IPS-15b (cell line): Measurements from ENCODE around the gene NOS3.

ENCODE experiments used
- H3K27me3 ChIP-seq: one replicate; pipeline ENCODE4 v1.6.1; 2013; ENCODE audit warnings: low read length; ENCODE audit not compliant: control insufficient read depth, insufficient read depth
- H3K36me3 ChIP-seq: one replicate; pipeline ENCODE4 v1.6.1; 2013; ENCODE audit warnings: low read length; ENCODE audit not compliant: control insufficient read depth, insufficient read depth
- H3K4me1 ChIP-seq: one replicate; pipeline ENCODE4 v1.6.1; 2013; ENCODE audit warnings: mild to moderate bottlenecking, low read length; ENCODE audit not compliant: control insufficient read depth, insufficient read depth
- H3K4me3 ChIP-seq: one replicate; pipeline ENCODE4 v1.5.1; 2013; ENCODE audit warnings: low read depth, low read length
- H3K9ac ChIP-seq: one replicate; pipeline ENCODE4 v1.6.1; 2013; ENCODE audit warnings: low read depth, mild to moderate bottlenecking, low read length
- H3K9me3 ChIP-seq: one replicate; pipeline ENCODE4 v1.6.1; 2013; ENCODE audit warnings: mild to moderate bottlenecking, low read length; ENCODE audit not compliant: control insufficient read depth, insufficient read depth

The NOS3 gene

DNA sequence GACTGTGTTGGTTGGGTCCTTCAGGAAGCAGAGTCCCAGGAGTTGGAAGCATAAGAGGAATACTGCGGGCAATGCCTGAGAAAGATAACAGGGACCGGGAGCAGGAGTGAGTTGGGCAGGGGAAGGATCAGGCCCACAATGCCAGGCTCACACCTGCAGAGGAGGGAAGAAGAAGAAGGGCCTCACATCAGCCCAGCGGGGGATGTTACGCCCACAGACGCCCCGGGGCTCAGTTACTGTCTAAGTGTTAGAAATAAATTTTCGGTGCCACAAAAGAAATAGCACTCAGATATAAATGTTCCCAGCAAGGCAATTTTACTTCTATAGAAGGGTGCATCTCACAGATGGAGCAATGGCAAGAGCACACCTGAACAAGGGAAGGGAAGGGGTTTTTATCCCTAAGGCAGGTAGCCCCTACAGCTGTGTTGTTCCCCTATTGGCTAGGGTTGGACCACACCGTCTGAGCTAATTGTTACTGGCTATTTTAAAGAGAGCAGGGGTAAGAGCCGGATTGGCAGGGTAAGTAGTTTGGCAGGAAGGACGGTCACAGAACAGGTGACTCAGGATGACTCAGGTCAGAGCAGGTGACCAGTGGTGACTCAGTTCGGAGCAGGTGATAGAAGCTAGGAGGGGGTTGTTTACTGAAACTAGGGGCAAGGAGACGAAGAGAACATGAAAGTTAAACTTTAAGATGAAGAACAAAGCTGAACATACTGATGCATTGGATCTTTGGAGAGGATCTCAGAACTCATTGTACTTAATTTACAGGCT, at the start of gene NOS3:
NOS3 (plus strand) TSS at position 602 of the 771 bp plus-strand sequence. CDS start 2,787 bp downstream, outside the sequence.
- Histone ChIP-seq H3K36me3 (no peaks in the 10 kb centered on the region), H3K4me3 (no peak within 1 kb of the TSS), H3K27me3 (no peaks in the 10 kb centered on the region), H3K4me1 (peaks cover 7% of the 10 kb centered on the region), H3K9me3 (no peaks in the 10 kb centered on the region), H3K9ac (no peak within 1 kb of the TSS)

DNA sequence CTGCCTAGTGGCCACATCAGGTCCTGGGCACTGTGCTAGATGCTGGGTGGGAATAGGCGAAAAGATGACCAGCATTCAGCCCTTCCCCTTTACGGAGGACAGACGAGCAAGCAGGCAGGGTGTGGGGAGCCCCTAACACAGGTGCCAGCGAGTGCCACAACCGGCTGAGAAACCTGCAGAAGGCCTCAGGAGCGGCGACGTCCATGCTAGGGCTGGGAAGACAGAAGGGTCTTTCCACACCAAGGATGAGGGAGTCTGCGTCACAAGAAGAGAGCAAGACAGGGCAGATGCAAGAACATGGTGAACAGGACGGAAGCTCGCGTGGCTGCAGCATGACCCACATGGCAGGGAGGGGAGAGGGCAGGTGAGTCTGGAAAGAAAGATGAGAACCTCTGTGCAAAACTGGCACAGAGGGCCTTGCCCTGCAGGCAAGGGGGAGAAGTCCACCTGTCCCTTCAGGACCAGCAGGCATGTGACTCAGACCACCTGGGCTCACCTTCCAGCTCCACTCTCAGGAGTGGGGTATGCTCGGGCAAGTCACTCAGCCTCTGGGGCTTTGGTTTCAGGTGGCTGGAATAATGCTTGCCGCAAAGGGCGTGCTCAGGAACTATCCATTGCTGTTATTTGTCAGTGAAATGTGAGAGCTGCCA, 49.3 kb upstream of the NOS3 start:
- Histone ChIP-seq H3K4me3 (no peak overlapping the region), H3K4me1 (no peaks in the 10 kb centered on the region), H3K27me3 (no peaks in the 10 kb centered on the region), H3K9me3 (no peaks in the 10 kb centered on the region), H3K36me3 (no peaks in the 10 kb centered on the region), H3K9ac (no peak overlapping the region)

DNA sequence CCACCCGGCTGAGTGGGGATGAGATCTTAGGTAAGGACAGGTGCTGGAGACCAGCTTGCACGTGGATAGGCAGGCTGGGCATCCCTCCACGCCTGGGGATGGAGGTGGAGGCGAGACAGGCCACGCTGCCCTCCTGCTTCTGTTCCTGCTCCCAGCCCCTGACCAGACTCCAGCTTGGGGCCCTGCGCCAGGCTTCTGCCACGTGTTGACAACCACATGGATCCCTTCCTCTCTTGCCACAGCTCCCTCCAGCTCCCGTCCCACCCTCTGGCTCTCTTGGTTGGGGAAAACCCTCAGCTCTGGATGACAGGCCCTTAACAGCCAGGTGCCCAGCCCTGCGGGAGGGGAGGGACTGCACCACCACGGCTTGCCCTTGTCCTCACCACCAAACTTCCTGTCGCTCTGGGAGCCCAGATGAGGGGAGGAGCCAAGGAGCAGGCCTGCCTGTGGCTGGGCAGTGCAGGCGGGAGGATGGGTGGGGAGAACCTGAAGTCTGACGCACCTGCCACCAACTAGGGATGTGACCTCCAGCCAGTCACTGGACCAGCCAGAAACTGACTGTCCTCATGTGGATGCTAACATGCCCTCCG, 48.7 kb upstream of the NOS3 start:
- H3K4me3 ChIP-seq: no peak overlapping the region
- H3K4me1 ChIP-seq: no peaks in the 10 kb centered on the region

DNA sequence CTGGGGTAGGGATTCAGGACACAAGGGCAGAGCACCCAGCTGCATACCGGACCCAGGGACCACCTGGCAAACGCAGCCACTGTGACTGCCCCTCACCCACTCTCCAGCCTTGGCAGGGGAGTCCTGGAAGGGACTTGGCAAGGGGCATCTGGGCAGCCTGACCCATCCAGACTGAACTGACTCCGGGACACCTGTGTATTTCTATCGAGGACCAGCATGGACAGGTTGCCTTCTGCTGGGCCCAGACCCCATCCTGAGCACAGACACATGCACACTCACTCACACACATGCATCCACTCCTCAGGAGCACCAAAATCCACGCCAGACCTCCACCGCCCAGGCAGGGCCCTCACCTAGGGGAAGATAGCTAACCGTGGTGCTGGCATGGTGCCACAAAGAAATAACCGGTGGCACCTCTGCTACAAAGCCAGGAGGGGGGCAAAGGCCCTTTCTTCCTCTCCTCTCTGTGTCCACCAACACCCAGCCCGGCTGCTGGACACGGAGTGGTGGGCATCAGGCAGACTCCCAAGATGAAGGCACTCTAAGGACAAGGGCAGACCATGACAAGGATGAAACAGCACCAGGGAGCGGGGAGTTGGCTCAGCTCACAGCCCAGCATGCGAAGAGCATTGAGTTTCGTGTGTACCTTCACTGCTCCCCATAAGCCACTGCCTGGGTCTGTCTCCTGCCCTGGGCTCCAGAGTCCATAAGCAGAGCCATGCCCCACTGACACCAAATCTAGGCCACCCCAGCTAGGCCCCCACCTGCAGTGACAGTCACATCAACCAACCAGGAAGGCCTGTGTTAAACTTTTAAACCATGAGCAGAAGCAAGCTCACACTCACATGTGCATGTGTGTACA, 48.0 kb upstream of the NOS3 start:
- H3K36me3 ChIP-seq: no peaks in the 10 kb centered on the region
- H3K4me1 ChIP-seq: no peaks in the 10 kb centered on the region
- peaks cover under 1% of the 10 kb centered on the region for H3K27me3 ChIP-seq
- H3K4me3 ChIP-seq: no peak overlapping the region
- no peak overlapping the region for H3K9ac ChIP-seq
- no peaks in the 10 kb centered on the region for H3K9me3 ChIP-seq

More for the DNA sequence above, 48.7 kb upstream of the NOS3 start:
- H3K9me3 ChIP-seq: no peaks in the 10 kb centered on the region
- no peaks in the 10 kb centered on the region for H3K36me3 ChIP-seq
- no peak overlapping the region for H3K9ac ChIP-seq
- H3K27me3 ChIP-seq: no peaks in the 10 kb centered on the region

DNA sequence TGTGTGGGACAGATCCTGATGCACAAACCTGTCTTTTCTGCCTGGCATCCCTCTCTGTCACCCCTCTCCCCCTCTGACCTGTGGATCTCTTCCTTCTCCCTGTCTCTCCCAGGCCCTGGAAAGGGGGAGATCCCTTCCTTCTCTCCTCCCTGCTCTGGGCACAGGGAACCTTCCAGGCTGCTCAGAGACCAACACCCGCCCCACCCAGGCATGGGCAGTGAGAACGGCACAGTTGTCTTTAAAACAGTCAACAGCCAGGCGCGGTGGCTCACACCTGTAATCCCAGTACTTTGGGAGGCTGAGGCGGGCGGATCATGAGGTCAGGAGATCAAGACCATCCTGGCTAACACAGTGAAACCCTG, 47.4 kb upstream of the NOS3 start:
- no peaks in the 10 kb centered on the region for H3K36me3 ChIP-seq
- H3K4me1 ChIP-seq: peaks cover 3% of the 10 kb centered on the region
- peaks cover 3% of the 10 kb centered on the region for H3K27me3 ChIP-seq
- no peak overlapping the region for H3K4me3 ChIP-seq
- no peak overlapping the region for H3K9ac ChIP-seq
- H3K9me3 ChIP-seq: no peaks in the 10 kb centered on the region

DNA sequence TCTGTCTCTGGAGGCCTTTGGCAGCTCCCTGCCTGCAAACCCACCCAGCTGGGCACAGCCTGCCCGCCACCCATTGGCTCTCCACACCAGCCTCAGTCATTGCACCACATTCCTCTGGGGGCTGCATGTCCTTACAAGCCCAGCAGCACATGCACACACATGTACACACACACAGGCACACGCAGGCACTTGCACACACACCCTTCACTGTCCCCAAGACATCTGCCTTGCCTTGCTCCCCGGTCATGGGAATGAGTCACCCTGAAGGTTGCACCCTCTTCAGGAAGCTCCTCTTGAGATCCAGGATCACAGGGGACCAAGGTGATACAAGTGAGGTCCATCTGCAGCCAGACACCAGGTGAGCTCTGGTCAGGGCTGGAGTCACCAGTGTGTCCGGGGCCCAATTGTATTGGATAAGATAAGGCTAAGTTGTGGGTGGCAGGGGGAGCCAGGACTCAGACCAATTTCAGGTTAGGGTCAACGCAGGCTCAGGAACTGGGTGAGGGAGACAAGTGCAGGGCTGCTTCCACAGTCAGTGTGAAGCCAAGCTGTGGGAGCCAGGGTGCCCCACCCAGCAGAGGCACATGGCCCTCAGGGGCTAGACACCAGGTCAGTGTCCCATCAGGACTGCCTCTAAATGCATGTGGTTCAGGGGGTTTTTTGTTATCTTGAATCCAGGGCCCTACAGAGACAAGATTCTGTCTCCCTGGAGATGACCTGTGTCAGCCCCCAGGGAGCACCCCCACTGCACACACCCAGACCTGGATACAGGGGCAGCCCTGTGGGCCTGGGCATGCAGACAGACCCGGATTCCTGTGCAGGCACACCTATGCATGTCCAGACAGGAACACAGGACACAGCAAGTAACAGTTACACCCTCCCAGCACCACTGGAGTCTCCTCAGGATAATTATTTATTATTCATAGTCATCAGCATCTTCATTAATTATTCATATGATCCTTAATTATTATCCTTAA, 46.5 kb upstream of the NOS3 start:
- Histone ChIP-seq H3K4me1 (peaks cover 7% of the 10 kb centered on the region), H3K36me3 (no peaks in the 10 kb centered on the region), H3K9ac (no peak overlapping the region), H3K27me3 (peaks cover 8% of the 10 kb centered on the region), H3K4me3 (no peak overlapping the region), H3K9me3 (no peaks in the 10 kb centered on the region)

DNA sequence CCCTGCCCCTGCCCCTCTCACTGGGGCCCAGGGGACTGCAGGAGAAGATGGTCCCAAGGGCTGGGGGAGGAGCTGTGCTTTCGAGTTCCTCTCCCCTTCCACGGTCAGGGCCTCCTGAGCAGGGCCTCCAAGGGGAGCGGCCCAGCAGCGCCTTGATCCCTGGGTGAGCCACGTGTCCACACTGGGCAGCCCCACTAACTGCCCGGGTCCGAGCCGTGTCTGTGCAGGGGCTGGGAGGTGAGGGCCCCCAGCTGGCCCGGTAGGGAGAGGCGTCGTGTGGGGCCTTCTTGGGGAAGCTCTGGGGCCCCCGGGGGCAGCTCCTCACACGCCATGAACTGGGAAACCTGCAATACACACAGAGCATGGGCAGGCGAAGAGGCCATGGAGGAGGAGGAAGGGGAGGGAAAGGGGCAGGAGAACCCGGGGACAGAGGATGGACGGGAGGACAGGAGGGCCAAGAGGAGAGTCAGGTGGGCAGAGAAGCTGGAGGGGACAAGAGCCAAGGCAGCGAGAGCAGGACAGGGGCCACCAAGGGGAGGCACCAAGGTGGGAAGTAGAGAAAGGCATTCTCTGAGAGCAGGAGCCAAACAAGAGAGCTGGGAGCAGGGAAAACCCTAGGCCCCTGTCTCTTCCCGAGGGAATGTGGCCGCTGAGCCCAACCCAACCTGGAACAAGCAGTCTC, 45.5 kb upstream of the NOS3 start:
- Histone ChIP-seq H3K4me1 (peaks cover 7% of the 10 kb centered on the region), H3K27me3 (peaks cover 8% of the 10 kb centered on the region), H3K9ac (no peak overlapping the region)

DNA sequence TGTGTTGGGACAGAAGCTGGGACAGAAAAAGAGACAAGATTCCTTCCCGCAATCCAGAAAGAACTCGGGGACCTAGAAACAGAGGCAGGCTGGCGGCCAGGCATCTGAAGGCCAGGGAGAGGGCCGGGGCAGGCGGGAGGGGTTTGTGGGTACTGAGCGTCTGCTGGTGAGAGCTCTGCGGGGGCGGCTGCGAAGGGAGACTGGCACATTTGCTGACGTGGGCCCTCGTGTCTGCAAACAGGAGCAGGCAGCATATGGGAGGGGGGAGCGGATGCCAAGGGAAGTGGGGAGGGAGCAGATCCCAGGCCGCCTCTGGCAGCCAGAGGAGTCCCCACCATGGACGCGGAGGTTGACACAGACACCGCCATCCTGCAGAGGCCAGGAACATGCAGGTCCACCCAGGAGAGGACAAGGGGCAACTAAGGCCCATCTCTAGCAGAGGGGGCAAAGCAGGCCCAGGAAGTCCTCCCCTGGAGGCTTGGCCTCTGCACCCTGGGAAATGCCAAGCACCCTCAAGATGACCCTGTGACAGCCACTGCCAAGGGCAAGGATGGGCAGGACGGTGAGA, 44.9 kb upstream of the NOS3 start:
- Histone ChIP-seq H3K4me3 (no peak overlapping the region), H3K27me3 (peaks cover 8% of the 10 kb centered on the region), H3K9me3 (no peaks in the 10 kb centered on the region), H3K4me1 (peaks cover 7% of the 10 kb centered on the region), H3K36me3 (no peaks in the 10 kb centered on the region), H3K9ac (no peak overlapping the region)

More for the DNA sequence above, 45.5 kb upstream of the NOS3 start:
- no peaks in the 10 kb centered on the region for H3K9me3 ChIP-seq
- no peaks in the 10 kb centered on the region for H3K36me3 ChIP-seq
- H3K4me3 ChIP-seq: no peak overlapping the region

DNA sequence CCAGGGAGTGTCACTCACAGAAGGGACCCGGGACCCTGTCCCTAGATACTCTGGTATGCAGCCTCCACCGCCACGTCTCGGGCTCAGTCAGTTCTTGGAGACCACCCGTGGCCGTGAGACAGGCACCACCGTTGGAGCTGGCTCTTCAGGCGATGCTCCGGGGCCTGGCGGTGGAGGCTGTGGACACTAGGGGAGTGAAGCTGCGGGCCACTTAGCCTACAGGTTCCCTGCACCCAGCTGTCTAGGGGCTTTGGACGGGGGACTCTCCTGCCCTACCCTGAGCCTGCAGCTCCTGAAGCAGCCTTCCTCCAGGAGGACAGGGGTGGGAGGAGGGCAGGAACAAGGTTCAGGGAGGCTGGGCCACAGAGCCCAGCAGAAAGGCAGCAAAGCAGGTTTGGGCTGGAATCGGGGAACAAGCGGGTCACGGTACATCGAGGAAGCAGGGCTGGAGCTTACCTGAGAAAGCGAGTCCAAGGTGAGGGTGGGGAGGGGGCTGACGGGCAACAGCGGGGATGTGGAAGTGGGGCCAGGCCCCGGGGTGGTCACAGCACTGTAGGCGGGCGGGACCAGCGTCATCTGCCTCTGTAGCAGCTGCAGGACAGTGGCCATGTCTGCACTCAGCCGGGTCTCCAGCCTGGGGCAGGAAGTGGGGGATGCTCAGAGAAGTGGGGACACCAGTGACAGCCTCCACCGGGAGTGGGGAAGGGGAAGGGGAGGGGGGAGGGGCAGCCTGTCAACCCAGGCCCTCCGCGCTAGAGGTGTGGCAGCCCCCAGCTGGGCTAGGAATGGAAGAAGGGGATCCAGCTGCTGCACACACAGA, 44.2 kb upstream of the NOS3 start:
- no peak overlapping the region for H3K9ac ChIP-seq
- H3K27me3 ChIP-seq: peaks cover 8% of the 10 kb centered on the region
- H3K36me3 ChIP-seq: no peaks in the 10 kb centered on the region
- no peak overlapping the region for H3K4me3 ChIP-seq
- H3K9me3 ChIP-seq: no peaks in the 10 kb centered on the region
- H3K4me1 ChIP-seq: peaks cover 7% of the 10 kb centered on the region
